ENCODE results near the gene EPS8.
A peak's percentile ranks its signal among the peaks of the same experiment; 100 is the strongest.

The EPS8 gene

DNA sequence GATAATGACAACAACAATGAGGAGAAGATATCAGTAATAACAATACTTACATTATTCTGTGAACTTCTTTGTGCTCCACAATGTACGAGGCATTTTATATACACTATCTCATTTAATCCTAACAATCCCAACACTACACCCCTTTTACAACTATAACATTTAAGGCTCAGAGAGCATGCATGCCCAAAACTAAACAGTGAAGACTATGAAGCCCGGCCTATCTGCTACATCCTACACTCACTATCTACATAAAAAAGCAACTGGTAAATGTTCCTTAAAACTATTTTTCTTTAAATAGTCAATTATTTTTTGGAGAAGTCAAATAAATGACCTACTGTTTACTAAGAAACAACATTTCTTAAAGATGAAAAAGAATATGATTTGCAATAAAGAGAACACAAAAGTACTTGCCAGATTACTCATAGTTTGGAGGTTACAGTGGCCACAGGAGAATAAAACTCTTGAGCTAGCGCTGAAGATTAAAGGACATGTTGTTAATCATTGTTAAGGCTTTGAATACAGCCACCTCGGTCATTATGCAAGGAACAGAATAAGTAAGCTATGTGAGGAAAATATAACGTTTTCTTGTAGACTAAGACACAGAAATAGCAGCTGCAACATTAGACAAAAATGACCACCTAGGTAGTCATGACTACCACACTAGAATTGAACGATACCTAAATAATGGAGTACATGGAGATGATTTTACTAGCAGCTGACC lies 56.7 kb downstream of the EPS8 start:
- TF ChIP-seq, protein P1, sequence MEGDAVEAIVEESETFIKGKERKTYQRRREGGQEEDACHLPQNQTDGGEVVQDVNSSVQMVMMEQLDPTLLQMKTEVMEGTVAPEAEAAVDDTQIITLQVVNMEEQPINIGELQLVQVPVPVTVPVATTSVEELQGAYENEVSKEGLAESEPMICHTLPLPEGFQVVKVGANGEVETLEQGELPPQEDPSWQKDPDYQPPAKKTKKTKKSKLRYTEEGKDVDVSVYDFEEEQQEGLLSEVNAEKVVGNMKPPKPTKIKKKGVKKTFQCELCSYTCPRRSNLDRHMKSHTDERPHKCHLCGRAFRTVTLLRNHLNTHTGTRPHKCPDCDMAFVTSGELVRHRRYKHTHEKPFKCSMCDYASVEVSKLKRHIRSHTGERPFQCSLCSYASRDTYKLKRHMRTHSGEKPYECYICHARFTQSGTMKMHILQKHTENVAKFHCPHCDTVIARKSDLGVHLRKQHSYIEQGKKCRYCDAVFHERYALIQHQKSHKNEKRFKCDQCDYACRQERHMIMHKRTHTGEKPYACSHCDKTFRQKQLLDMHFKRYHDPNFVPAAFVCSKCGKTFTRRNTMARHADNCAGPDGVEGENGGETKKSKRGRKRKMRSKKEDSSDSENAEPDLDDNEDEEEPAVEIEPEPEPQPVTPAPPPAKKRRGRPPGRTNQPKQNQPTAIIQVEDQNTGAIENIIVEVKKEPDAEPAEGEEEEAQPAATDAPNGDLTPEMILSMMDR (conservative IDR thresholded peaks at IDR 0.05; ENCODE audit: low read depth, low read length): no peak

DNA sequence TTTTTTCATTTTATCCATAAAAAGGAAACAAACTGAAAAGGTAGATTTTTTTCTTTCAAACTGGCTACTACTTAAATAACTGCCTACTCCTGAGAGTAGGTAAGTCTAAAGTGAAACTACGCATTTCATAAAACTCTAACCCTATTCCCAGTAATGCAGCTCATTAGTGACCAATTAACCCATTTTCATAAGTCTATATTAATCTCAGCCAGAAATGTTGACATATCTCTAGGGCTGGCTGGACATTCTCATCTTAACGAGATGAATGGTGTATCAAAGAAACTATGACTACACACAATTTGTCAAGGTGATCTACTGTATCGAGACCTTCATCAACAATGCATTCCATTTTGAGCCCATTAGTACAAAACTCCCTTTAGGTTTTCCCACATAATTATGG lies 57.2 kb downstream of the EPS8 start:
- DNase-seq (ENCODE audit: low read depth): no peak
- H3K4me3 ChIP-seq (ENCODE audit: low read depth, low read length): no peak overlapping the region
- TF ChIP-seq, protein P1 (conservative IDR thresholded peaks at IDR 0.05; ENCODE audit: low read depth, low read length): no peak

More for the DNA sequence above, 56.7 kb downstream of the EPS8 start:
- H3K4me3 ChIP-seq (ENCODE audit: low read depth, low read length): no peak overlapping the region
- peak; percentile 43 for DNase-seq (ENCODE audit: low read depth)

DNA sequence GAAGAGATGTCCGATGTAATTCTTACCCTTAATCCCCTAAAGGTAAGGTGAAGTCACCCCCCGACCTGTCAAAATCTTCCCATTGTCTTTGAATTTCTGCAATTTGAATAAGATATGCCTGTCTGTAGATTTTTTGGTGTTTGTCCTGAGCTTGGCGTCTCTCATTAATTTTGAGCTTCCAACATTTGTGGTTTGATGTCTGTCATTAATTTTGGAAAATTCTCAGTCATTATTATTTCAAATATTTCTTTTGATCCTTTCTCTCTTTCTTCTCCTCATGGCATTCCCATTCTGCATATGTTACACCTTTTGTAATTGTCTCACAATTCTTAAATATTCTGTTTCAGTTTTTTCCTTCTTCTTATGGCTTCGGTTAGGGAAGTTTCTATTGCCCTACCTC lies 60.1 kb downstream of the EPS8 start:
- H3K4me3 ChIP-seq (ENCODE audit: low read depth, low read length): no peak overlapping the region
- TF ChIP-seq, protein P1 (conservative IDR thresholded peaks at IDR 0.05; ENCODE audit: low read depth, low read length): no peak
- DNase-seq (ENCODE audit: low read depth): no peak

DNA sequence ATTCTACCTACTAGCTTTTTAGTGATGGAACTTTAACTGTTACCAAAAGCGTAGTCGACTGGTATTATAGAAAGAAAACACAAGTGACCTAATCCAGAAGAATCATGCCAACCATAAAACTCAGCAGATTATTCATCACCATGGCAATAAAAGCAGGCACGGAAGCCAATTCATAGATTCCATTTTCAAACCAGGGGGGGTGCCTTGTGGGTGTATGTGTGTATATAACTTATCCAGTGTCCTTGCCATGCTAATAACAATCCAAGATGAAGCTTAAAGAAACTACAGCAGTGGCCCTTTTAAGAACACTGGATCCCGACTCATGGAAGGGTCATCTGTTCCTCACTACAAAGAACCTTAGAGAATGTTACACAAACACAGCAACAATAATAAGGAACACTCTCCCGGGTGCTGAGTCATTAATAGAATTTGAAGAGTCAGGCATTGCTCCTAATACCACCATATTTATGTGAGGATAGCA lies 61.0 kb downstream of the EPS8 start:
- TF ChIP-seq, protein P1 (conservative IDR thresholded peaks at IDR 0.05; ENCODE audit: low read depth, low read length): no peak
- peak; percentile 81 for DNase-seq (ENCODE audit: low read depth)
- H3K4me3 ChIP-seq (ENCODE audit: low read depth, low read length): no peak overlapping the region

DNA sequence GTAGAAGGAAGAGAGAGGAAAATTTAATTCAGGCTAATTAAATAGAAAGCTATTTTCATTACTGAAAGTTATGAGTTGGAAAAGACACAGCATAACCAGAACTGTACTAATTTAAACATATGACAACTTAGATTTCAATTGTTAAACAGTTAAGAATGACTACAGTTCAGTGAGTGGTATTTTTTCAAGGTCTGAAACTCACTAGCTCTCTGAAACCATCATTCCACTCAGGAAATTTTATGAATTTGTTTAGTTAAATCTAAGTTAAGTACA lies 62.4 kb downstream of the EPS8 start:
- TF ChIP-seq, protein P1 (conservative IDR thresholded peaks at IDR 0.05; ENCODE audit: low read depth, low read length): no peak
- H3K4me3 ChIP-seq (ENCODE audit: low read depth, low read length): no peak overlapping the region
- no peak for DNase-seq (ENCODE audit: low read depth)

DNA sequence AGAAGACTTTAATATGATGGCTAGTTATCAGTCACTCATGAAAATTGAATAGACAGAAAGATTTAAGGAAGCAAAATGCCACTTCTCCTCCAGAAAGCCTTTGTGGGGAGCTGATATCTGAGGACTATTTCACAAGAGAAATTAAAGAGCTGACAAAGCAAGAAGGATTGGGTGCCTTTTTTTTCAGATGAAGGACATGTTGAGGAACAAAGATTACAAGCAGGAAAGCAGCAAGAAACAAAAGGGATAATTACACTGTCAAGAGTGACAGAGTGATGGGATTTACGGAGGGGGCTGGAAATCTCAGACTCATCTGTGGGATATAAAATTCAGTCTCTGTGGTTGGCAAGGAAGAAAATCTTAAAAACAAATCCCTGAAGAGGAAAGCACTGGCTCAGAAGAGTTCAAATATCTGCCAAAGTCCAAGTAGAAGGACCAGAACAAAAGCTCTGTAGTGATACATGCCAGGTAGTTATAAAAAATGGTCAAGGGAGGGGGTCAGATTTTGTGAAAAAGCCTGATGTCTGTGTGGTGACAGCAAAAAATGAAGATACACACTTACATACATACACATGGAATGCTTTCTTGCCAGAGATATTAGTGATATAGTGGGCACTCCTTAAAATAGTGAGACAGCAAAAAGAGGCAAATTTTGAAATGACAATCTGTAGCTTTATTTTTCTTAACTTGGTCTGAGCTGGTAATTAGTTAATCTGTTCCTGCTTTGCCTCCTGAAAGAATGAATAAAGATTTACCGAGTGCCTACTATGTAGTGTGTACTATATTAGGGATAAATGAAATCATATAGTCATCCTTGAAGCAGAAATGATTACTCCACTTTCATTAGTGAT lies 62.9 kb downstream of the EPS8 start:
- no peak overlapping the region for H3K4me3 ChIP-seq (ENCODE audit: low read depth, low read length)
- DNase-seq (ENCODE audit: low read depth): peak; percentile 51
- TF ChIP-seq, protein P1 (conservative IDR thresholded peaks at IDR 0.05; ENCODE audit: low read depth, low read length): no peak

All from choroid plexus epithelial cell (primary cell).